Measurements from ENCODE around the gene HGS. TPM values are rescaled to one million over a fixed set of nuclear protein-coding genes. Genes with fewer than 3 reads are reported as not detected.

The HGS gene, protein sequence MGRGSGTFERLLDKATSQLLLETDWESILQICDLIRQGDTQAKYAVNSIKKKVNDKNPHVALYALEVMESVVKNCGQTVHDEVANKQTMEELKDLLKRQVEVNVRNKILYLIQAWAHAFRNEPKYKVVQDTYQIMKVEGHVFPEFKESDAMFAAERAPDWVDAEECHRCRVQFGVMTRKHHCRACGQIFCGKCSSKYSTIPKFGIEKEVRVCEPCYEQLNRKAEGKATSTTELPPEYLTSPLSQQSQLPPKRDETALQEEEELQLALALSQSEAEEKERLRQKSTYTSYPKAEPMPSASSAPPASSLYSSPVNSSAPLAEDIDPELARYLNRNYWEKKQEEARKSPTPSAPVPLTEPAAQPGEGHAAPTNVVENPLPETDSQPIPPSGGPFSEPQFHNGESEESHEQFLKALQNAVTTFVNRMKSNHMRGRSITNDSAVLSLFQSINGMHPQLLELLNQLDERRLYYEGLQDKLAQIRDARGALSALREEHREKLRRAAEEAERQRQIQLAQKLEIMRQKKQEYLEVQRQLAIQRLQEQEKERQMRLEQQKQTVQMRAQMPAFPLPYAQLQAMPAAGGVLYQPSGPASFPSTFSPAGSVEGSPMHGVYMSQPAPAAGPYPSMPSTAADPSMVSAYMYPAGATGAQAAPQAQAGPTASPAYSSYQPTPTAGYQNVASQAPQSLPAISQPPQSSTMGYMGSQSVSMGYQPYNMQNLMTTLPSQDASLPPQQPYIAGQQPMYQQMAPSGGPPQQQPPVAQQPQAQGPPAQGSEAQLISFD
- total RNA-seq = 31.7 TPM

DNA sequence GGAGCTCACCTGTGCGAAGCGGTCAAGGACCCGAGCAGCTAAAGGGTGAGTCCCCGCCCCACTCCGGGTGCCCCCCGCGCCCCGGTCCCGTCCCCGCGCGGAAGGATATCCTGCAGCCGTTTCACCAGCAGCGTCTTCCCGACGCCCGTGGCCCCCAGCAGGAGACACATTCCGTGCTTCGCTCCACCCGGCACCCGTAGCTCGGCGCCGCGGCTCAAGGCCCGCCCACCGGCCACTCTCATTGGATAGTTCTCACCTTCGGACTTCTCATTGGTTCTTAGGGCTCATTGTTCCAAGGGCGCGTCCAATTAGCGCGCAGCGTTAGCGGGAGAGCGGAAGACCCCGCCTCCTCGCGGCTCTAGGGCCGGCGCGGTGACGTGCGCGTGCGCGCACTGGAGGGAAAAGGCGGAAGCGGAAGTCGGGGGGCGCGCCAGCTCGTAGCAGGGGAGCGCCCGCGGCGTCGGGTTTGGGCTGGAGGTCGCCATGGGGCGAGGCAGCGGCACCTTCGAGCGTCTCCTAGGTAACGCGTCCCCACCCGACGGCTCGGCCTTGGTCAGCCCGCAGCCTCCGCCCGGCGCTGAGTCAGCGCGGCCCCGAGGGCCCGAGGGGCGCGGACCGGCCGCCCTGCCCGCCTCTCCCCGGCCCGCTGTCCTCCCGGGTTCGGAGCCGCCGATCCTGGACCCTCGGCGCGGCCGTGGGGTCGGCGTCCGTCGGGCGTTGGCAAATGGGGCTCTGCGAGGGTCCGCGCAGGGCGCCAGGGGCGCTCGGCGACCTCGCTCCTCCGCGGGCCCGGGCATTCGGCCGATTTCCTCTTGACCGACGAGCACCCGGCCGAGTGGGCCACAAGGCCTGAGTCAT lies at the start of gene HGS, which contains the start of gene ARL16:
Gene HGS (plus strand): TSS at position 428 of the 858 bp plus-strand sequence. CDS start 56 bp downstream, at position 484.
Gene ARL16 (minus strand): TSS at position 214 of the 858 bp plus-strand sequence. CDS start 44 bp downstream, at position 170.
- peak; percentile 99 for DNase-seq

GRCh38 chr17:81635431-81635830 lies 48.4 kb upstream of the HGS start:
- no peak for DNase-seq

- DNase-seq = no peak
Observed at GRCh38 chr17:81635973-81636504, 47.8 kb upstream of the HGS start.

DNA sequence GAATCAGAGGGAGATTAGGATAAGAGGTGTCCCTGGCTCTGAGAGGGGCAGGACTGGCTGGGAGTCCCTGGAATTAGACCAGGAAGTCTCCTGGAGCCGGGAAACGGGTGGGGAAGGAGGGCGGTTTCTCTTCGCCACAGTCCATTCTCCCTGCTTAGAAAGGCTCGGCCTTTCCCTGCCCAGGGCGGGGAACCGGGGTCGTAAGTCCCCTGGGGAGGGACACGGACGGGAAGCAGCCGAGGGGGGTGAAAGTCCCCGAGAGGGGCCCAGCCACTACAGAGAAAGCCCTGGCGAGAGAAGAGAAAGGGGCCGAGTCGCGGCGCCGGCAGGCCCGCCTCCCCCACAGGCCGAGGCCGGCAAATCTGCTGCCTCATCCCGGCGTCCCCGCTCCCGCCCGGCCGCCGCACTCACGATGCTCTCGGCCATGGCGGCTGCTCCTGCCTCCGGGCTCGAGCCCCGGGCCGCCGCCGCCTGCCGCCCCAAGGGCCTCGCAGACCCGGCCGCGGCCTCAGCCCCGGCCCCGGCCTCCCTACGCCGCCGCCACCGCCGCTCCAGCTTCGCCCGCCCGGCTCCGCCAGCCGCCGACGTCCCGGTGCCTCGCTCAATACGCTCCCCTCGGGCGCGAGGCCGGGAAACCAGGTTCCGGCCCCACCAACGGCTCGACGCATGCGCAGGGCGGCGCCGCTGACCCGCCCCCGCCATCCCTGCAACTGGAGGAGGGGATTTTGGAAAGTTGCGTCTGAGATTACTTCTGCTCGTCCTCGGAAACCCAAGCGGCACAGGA lies 47.1 kb upstream of the HGS start, which contains the start of the genes NPLOC4 and TSPAN10:
Gene NPLOC4 (minus strand): TSS at position 608 of the 784 bp plus-strand sequence. CDS start 182 bp downstream, at position 426.
Gene TSPAN10 (plus strand): TSS at position 692 of the 784 bp plus-strand sequence. CDS start 5,217 bp downstream, outside the sequence.
- peak; percentile 95 for DNase-seq

DNA sequence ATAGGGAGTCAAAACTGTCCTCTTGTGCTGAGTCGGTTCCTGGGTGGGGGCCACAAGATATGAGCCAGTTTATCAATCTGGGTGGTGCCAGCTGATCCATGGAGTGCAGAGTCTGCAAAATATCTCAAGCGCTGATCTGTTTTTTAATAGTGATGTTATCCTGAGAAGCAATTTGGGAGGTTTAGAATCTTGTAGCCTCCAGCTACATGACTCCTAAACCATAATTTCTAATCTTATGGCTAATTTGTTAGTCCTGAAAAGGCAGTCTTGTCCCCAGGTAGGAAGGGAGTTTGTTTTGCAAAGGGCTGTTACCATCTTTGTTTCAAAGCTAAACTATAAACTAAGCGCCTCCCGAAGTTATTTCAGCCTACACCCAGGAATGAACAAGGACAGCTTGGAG lies 45.1 kb upstream of the HGS start:
- DNase-seq = no peak

- no peak for DNase-seq
Observed at GRCh38 chr17:81640011-81640410, 43.8 kb upstream of the HGS start.

- no peak for DNase-seq
Observed at GRCh38 chr17:81641825-81642489, 41.9 kb upstream of the HGS start.

DNA sequence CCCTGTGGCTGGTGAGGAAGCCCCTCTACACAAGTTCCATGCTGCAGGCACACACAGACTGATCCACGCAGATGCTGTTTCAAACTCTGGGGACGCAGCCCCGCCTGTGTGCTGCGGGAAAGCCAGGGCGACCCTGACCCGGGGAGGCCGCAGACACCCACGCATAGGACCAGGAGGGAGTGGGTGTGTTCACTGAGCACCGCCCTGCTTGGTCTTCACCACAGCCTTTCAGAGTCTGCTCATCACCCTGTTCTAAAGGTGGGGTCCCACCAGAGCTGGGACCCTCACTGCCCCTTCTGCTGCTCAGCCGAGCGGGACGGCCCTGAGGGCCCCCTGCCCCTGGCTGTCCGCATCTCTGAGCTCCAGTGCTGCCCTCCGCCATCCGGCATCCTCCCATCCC lies 39.3 kb upstream of the HGS start:
- DNase-seq = no peak

DNA sequence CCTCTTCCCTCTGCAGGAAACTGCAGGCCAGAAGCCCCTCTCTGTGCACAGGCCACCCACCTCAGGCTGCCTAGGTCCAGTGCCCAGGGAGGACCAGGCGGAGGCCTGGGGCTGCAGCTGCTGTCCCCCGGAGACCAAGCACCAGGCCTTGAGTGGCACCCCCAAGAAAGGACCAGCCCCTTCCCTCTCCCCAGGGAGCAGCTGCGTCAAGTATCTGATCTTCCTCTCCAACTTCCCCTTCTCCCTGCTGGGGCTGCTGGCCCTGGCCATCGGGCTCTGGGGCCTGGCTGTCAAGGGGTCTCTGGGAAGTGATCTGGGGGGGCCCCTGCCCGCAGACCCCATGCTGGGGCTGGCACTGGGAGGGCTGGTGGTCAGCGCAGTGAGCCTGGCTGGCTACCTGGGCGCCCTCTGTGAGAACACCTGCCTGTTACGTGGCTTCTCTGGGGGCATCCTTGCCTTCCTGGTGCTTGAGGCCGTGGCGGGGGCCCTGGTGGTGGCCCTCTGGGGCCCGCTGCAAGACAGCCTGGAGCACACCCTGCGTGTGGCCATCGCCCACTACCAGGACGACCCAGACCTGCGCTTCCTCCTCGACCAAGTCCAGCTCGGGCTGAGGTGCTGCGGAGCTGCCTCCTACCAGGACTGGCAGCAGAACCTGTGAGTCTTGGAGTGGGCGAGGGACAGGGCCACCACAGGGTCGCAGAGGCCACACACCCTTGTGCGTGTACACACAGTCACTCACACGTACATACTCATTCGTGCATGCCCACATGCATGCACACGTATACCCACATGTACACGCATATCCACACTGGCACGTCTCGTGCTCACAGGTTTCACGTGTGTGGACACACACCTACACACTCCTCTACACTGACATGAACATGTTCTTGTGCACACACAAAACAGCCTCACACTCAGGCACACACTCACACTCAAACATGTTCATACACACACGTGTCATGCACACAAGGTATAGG lies 38.5 kb upstream of the HGS start:
- no peak for DNase-seq

DNA sequence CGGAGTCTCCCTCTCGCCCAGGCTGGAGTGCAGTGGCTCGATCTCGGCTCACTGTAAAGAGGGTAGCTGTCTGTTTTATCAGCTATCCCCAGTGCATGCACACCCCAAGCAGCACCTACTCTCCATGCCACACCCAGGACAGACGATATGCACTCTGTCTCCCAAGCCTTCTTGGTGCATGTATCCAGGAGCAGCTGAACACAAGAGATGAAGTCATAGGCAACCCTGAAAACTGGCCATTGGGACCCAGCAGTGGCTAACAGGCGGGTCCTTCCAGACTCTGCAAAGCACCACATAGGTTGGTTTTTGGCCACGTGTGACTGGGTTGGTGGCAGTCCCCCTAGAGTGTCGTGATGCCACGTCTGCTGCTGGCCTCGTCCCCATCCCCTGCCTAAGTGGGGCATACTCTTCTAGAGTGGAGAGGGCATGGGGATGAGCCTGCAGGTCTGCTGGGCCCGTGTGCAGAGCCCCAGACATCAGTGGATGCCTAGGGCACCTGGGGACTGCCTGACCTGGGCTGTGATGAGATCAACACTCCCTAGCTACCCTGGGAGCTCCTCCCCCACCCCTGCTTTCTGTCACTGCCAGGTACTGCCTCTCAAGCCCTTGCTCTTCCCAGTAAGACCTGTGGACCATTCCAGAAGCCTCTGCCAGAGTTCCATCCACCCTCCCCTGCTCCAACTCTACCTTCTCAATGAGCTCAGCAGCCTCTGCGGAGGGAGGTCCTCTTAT lies 36.8 kb upstream of the HGS start:
- DNase-seq = no peak

DNA sequence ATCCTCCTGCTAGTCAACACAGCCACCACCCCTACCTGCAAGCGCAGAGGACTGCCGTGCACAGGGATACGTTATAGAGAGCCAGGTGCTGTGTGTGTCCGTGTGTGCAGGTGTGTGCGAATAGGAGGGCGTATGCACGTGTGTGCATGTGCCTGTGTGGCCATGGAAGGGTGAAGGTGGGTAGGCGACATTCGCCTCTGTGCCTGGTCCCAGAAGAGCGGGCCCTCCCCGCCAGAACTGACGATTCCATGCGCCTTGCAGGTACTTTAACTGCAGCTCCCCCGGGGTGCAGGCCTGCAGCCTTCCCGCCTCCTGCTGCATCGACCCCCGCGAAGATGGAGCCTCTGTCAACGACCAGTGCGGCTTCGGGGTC lies 36.2 kb upstream of the HGS start:
- DNase-seq = no peak

DNA sequence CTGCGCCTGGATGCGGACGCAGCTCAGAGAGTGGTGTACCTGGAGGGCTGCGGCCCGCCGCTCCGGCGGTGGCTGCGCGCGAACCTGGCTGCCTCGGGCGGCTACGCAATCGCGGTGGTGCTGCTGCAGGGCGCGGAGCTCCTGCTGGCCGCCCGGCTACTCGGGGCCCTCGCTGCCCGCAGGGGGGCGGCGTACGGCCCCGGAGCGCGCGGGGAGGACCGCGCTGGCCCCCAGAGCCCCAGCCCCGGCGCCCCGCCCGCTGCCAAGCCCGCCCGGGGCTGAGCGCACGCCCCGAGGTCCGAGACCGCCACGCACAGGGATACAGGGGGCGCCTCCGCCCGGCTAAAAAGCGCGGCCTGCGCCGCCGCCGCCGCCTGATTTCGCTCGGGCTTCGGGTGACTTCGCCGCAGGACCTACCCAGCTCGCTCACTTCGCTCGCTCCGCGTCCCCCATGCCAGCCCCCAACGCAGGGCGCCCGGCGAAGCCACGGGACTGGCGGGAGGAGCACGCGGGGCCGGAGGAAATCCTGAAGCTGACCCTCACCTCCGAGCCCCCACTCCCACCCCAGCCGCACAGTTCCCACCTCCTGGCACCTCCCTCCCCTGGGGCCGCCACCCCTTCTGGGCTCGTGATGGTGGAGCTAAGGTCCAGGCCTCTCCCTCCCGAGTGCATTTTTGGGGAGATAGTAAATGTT lies 35.7 kb upstream of the HGS start:
- DNase-seq = no peak

- DNase-seq = no peak
Observed at GRCh38 chr17:81648707-81649085, 35.1 kb upstream of the HGS start.

- DNase-seq = no peak
Observed at GRCh38 chr17:81650951-81651350, 32.9 kb upstream of the HGS start.

DNA sequence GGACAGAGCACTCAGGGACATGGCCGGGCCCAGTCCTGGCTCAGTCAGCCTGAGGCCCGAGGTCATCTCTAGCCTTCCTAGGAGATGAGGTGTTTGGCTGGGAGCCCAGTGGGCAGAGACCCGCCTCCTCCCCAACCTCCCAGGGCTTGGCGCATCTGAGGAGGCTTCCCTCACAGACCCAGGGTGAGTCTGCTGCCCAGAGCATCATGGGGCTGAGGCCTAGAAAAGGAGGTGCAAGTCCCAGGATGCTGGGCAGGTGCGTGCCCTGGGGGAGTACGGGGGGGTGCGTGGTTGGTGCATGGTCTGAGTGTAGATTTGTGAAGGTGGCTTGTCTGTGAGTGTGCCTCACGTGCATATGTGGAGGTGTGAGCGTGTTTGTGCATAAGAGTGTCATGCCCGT lies 32.1 kb upstream of the HGS start:
- no peak for DNase-seq

DNA sequence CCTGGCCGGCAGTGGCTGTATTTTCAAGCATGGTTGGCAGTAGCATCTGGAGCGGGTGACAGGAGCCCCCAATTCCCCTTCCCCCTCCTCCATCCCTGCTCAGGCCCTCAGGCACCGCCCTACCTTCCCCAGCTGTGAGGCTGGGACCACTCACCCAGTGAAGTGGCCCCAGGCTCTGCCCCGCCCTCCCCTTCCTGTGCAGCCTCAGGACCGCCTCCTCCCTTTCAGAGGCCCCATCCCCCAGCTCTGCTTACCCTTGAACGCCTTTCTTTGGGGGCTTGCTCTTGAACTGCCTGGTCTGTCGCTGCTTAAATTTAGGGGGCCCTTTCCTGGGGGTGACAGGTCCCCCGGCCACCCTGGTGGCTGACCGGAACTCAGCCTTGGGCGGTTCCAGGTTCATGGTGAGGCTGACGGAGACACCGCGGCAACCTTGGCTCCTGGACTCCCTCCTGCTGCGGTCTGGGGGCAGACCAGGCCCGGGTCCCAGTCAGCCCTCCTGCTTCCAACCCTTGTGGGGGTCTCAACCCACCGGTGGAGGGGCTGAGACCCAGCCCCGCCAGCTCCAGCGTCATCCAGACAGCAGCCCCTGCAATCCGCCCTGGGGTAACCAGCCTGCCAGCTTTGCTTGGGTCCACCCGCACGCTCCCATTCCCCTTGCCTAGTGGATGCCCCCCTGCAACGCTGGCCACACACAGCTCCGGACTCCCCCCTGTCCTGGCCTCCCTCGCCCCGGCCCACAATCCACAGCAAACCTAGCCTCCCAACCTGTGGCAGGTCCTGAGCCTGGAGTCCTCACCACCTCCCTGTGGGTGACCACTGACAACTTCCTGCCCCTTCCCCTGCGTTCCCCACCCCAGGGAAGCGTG lies 30.7 kb upstream of the HGS start:
- peak; percentile 16 for DNase-seq
